A549 treated with ZK216348 at 1 μM for 4 hours (cell line): Measurements from ENCODE around the gene PRAMEF18. TPM values are rescaled to one million over a fixed set of nuclear protein-coding genes. Genes with fewer than 3 reads are reported as not detected.

Experiments
- total RNA-seq: library from RNA; stranded (reverse); fragments of 200-300 nt; extraction: Qiagen RNA extraction; gene quantifications from 5 replicates; pipeline ENCODE4 v1.2.3, GENCODE V29; 2022; ENCODE audit warnings: low read depth

PRAMEF18 gene
- not detected in 5 replicates for total RNA-seq

GRCh38 chr1:13225675-13226204 is at the start of gene PRAMEF18:
Gene PRAMEF18 (minus strand): TSS chr1:13226154. CDS start chr1:13226106, 48 bp downstream.

GRCh38 chr1:13253898-13254297 is 27.9 kb upstream of the PRAMEF18 start, which contains the start of gene PRAMEF5:
Gene PRAMEF5 (plus strand): TSS chr1:13254198. CDS start chr1:13259269, 5,071 bp downstream.

GRCh38 chr1:13201309-13201708 is 24.6 kb downstream of the PRAMEF18 start, which contains the start of gene PRAMEF13:
Gene PRAMEF13 (minus strand): TSS chr1:13201409. CDS start chr1:13199589, 1,820 bp downstream.

Other genes with a start within 250 kb of the PRAMEF18 start
- not detected in 5 replicates for gene PRAMEF27, start 169.6 kb downstream of the PRAMEF18 start, total RNA-seq
- not detected in 5 replicates for gene HNRNPCL3, start 165.4 kb downstream of the PRAMEF18 start, total RNA-seq
- not detected in 5 replicates for gene PRAMEF25, start 155.4 kb downstream of the PRAMEF18 start, total RNA-seq
- gene HNRNPCL2, start 109.3 kb downstream of the PRAMEF18 start, total RNA-seq, result not detected in 5 replicates
- not detected in 5 replicates for gene PRAMEF26, start 70.1 kb downstream of the PRAMEF18 start, total RNA-seq
- not detected in 5 replicates for gene HNRNPCL4, start 60.5 kb downstream of the PRAMEF18 start, total RNA-seq
- not detected in 5 replicates for gene PRAMEF9, start 54.3 kb downstream of the PRAMEF18 start, total RNA-seq
- gene PRAMEF13, start 24.7 kb downstream of the PRAMEF18 start, total RNA-seq, result not detected in 5 replicates
- not detected in 5 replicates for gene PRAMEF5, start 28.0 kb upstream of the PRAMEF18 start, total RNA-seq
- 0.13 TPM in 1 of 5 replicates, not detected in the others for gene PRAMEF8, start 59.0 kb upstream of the PRAMEF18 start, total RNA-seq
- not detected in 5 replicates for gene PRAMEF33, start 77.4 kb upstream of the PRAMEF18 start, total RNA-seq
- gene PRAMEF15, start 89.4 kb upstream of the PRAMEF18 start, total RNA-seq, result not detected in 5 replicates
- gene PRAMEF14, start 121.0 kb upstream of the PRAMEF18 start, total RNA-seq, result not detected in 5 replicates
- gene PRAMEF19, start 145.8 kb upstream of the PRAMEF18 start, total RNA-seq, result not detected in 5 replicates
- not detected in 5 replicates for gene PRAMEF17, start 163.5 kb upstream of the PRAMEF18 start, total RNA-seq
- gene PRAMEF20, start 184.3 kb upstream of the PRAMEF18 start, total RNA-seq, result not detected in 5 replicates